Trophoblast cell (in vitro differentiated cells and primary cell): Measurements from ENCODE around the gene MAGI2.

Source experiments
- DNase-seq, 2 donors: peaks; one replicate each; pipeline ENCODE4 v3.0.0-alpha.2; 2016
- H2AFZ ChIP-seq: 2 replicates; pipeline ENCODE4 v1.6.1; 2013; ENCODE audit warnings: low read length, moderate library complexity, mild to moderate bottlenecking; ENCODE audit not compliant: insufficient read depth, poor library complexity
- H2AK5ac ChIP-seq: 2 replicates; pipeline ENCODE4 v1.6.1; 2013; ENCODE audit warnings: mild to moderate bottlenecking, low read length
- H2BK120ac ChIP-seq: 2 replicates; pipeline ENCODE4 v1.6.1; 2013; ENCODE audit warnings: low read length, mild to moderate bottlenecking, moderate library complexity; ENCODE audit not compliant: insufficient read depth, poor library complexity
- H2BK12ac ChIP-seq: 2 replicates; pipeline ENCODE4 v1.6.1; 2013; ENCODE audit warnings: mild to moderate bottlenecking, low read length, moderate library complexity
- H2BK5ac ChIP-seq: 2 replicates; pipeline ENCODE4 v1.6.1; 2013; ENCODE audit warnings: low read length, low read depth, moderate library complexity, mild to moderate bottlenecking; ENCODE audit not compliant: poor library complexity
- H3K14ac ChIP-seq: 2 replicates; pipeline ENCODE4 v1.6.1; 2013; ENCODE audit warnings: mild to moderate bottlenecking, low read length
- H3K18ac ChIP-seq: 2 replicates; pipeline ENCODE4 v1.6.1; 2013; ENCODE audit warnings: mild to moderate bottlenecking, low read length
- H3K23ac ChIP-seq: 2 replicates; pipeline ENCODE4 v1.6.1; 2013; ENCODE audit warnings: low read length
- H3K27ac ChIP-seq: 2 replicates; pipeline ENCODE4 v1.5.1; 2013; ENCODE audit warnings: low read depth, mild to moderate bottlenecking, inconsistent platforms, low read length, moderate library complexity
- H3K27me3 ChIP-seq: 2 replicates; pipeline ENCODE4 v1.6.1; 2013; ENCODE audit warnings: inconsistent platforms, mild to moderate bottlenecking, low read length, moderate library complexity; ENCODE audit not compliant: insufficient read depth
- H3K36me3 ChIP-seq, 2 experiments: 1 replicate in 1 of 2; 2 replicates in 1 of 2; pipeline ENCODE4 v1.6.1; 2013; ENCODE audit warnings: low read length in 2 of 2, mild to moderate bottlenecking in 2 of 2, moderate library complexity in 1 of 2; ENCODE audit not compliant: insufficient read depth in 2 of 2, control insufficient read depth in 1 of 2
- H3K4ac ChIP-seq: 2 replicates; pipeline ENCODE4 v1.6.1; 2013; ENCODE audit warnings: low read depth, mild to moderate bottlenecking, low read length, moderate library complexity
- H3K4me1 ChIP-seq, 2 experiments: 1 replicate in 1 of 2; 2 replicates in 1 of 2; pipeline ENCODE4 v1.6.1; 2013; ENCODE audit warnings: low read length in 2 of 2, mild to moderate bottlenecking in 2 of 2, moderate library complexity in 1 of 2; ENCODE audit not compliant: insufficient read depth in 2 of 2, control insufficient read depth in 1 of 2
- H3K4me2 ChIP-seq: 2 replicates; pipeline ENCODE4 v1.6.1; 2013; ENCODE audit warnings: inconsistent platforms, mild to moderate bottlenecking, low read length, moderate library complexity
- H3K4me3 ChIP-seq: 2 replicates; pipeline ENCODE4 v1.5.1; 2013; ENCODE audit warnings: mild to moderate bottlenecking, low read depth, low read length, inconsistent platforms
- H3K79me1 ChIP-seq: one replicate; pipeline ENCODE4 v1.6.1; 2013; ENCODE audit warnings: low read length
- H3K79me2 ChIP-seq: 2 replicates; pipeline ENCODE4 v1.6.1; 2013; ENCODE audit warnings: low read length, mild to moderate bottlenecking; ENCODE audit not compliant: control insufficient read depth, insufficient read depth, poor library complexity
- H3K9ac ChIP-seq: 2 replicates; pipeline ENCODE4 v1.6.1; 2013; ENCODE audit warnings: mild to moderate bottlenecking, low read length
- H3K9me3 ChIP-seq: 2 replicates; pipeline ENCODE4 v1.6.1; 2013; ENCODE audit warnings: low read depth, mild to moderate bottlenecking, control low read depth, inconsistent platforms, low read length; ENCODE audit not compliant: insufficient read depth
- H4K12ac ChIP-seq: 2 replicates; pipeline ENCODE4 v1.6.1; 2013; ENCODE audit warnings: low read depth, mild to moderate bottlenecking, low read length, moderate library complexity
- H4K8ac ChIP-seq: 2 replicates; pipeline ENCODE4 v1.6.1; 2013; ENCODE audit warnings: low read depth, mild to moderate bottlenecking, low read length, moderate library complexity
- H4K91ac ChIP-seq: one replicate; pipeline ENCODE4 v1.6.1; 2013; ENCODE audit warnings: low read depth, mild to moderate bottlenecking, low read length, moderate library complexity
- WGBS: extraction: QIAGEN DNeasy Blood & Tissue Kit; methylation state at CpG from one replicate; pipeline ENCODE4 v1.1.7; 2013; ENCODE audit warnings: missing lambda C conversion rate; ENCODE audit not compliant: insufficient read length, insufficient coverage; ENCODE audit errors: extremely low coverage; 5-methylcytosine and 5-hydroxymethylcytosine counted together

Gene MAGI2

DNA sequence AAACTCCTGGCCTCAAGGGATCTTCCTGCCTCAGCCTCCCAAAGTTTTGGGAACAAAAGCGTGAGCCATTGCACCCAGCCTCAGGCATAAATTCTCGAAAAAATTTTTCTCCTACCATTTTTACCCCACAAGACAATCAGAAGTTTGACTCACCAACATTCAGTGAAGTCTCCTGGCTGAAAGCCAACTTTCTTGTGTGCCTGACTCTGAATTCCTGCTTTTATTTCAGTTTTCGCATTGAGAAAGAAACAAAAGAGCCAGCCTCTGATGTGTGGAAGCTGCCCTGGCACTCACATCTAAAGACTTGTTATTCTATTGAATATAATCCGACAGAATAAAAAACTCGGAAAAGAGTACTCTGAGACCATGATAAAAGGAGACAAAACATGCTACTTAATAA is 402.9 kb downstream of the MAGI2 start:
- WGBS, result no CpG with 5 or more reads among the region's 5 CpGs
- no peaks in the 10 kb centered on the region for H3K79me2 ChIP-seq
- H3K79me1 ChIP-seq, result no peaks in the 10 kb centered on the region

GRCh38 chr7:79046061-79046460 is 407.4 kb downstream of the MAGI2 start:
- Histone ChIP-seq H3K18ac (no peak overlapping the region), H3K23ac (no peak overlapping the region), H3K4me1 (no peaks in the 10 kb centered on the region), H2BK12ac (no peak overlapping the region), H4K12ac (no peak overlapping the region), H3K9ac (no peak overlapping the region), H3K27me3 (no peaks in the 10 kb centered on the region), H4K8ac (no peak overlapping the region), H2BK120ac (no peak overlapping the region), H3K27ac (no peak overlapping the region), H2AFZ (no peak overlapping the region), H2BK5ac (no peak overlapping the region), H3K9me3 (no peaks in the 10 kb centered on the region), H3K36me3 (no peaks in the 10 kb centered on the region), H3K4me2 (no peak overlapping the region), H3K4me3 (no peak overlapping the region), H2AK5ac (no peak overlapping the region), H3K14ac (no peak overlapping the region), H3K4ac (no peak overlapping the region), H3K79me2 (no peaks in the 10 kb centered on the region), H4K91ac (no peak overlapping the region), H3K79me1 (no peaks in the 10 kb centered on the region)
- peak in 1 of 2 donors; percentile 33 for DNase-seq
- WGBS, result no CpG with 5 or more reads among the region's 2 CpGs

More for the DNA sequence above, 402.9 kb downstream of the MAGI2 start:
- Histone ChIP-seq H2BK120ac (no peak overlapping the region), H3K23ac (no peak overlapping the region), H3K27me3 (no peaks in the 10 kb centered on the region), H2AK5ac (no peak overlapping the region), H3K4me3 (no peak overlapping the region), H3K4me1 (no peaks in the 10 kb centered on the region), H4K91ac (no peak overlapping the region), H3K36me3 (no peaks in the 10 kb centered on the region), H3K9me3 (no peaks in the 10 kb centered on the region), H3K4ac (no peak overlapping the region), H4K8ac (no peak overlapping the region), H3K14ac (no peak overlapping the region), H3K4me2 (no peak overlapping the region), H3K9ac (no peak overlapping the region), H2BK5ac (no peak overlapping the region), H2AFZ (no peak overlapping the region), H3K18ac (no peak overlapping the region), H2BK12ac (no peak overlapping the region), H3K27ac (no peak overlapping the region), H4K12ac (no peak overlapping the region)
- DNase-seq, result peak; percentile 33 to 63

DNA sequence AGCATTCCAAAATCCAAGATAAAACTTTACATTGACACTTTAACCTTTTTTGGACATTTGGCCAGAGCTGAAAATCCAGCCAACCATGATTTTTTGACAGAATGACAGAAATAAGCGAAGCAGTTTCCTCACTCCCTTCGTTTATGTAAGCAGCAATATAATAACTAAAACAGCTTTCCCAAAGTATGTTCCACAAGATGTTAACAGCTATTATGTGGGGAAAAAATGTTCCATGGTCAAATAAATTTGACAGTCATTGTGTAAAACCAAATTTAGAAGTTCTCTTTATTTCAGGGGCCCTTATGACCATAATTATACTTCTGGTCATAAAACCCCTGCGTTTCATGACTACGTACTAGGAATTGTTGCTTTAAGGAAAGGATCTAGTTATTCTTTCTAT is 416.5 kb downstream of the MAGI2 start:
- H3K4ac ChIP-seq, result no peak overlapping the region
- no peak overlapping the region for H3K9ac ChIP-seq
- no peak overlapping the region for H2AK5ac ChIP-seq
- no peak overlapping the region for H3K18ac ChIP-seq
- no peak overlapping the region for H4K8ac ChIP-seq
- H3K27me3 ChIP-seq, result no peaks in the 10 kb centered on the region
- no peaks in the 10 kb centered on the region for H3K9me3 ChIP-seq
- no peak overlapping the region for H2BK12ac ChIP-seq
- H2BK5ac ChIP-seq, result no peak overlapping the region
- H3K4me3 ChIP-seq, result no peak overlapping the region
- no peak overlapping the region for H3K23ac ChIP-seq
- no peak for DNase-seq
- no peaks in the 10 kb centered on the region for H3K36me3 ChIP-seq
- no peak overlapping the region for H3K4me2 ChIP-seq
- no CpG with 5 or more reads among the region's 4 CpGs for WGBS
- no peak overlapping the region for H2BK120ac ChIP-seq
- H3K27ac ChIP-seq, result no peak overlapping the region
- no peak overlapping the region for H3K14ac ChIP-seq
- H3K79me2 ChIP-seq, result no peaks in the 10 kb centered on the region
- no peak overlapping the region for H4K12ac ChIP-seq
- no peak overlapping the region for H2AFZ ChIP-seq
- H3K4me1 ChIP-seq, result no peaks in the 10 kb centered on the region
- H3K79me1 ChIP-seq, result no peaks in the 10 kb centered on the region
- no peak overlapping the region for H4K91ac ChIP-seq

DNA sequence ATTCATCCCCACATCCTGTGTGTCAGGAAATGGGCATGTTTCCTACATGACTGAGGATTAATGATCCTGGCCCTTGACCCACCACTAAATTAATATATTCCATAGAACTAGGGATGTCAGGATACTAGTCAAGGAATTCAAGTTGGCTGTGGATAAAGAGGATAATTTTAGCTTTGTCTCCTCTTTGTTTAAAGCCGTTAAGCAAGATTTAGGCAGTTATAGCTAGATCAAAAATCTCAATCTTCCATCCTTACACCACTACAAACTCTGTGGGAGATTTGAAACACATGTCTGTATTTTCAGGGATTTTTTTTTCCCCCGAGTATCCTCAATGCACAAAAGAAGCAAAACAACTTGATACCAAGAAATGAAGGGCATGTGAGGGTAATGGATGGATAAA is 417.1 kb downstream of the MAGI2 start:
- H2BK12ac ChIP-seq, result no peak overlapping the region
- no peaks in the 10 kb centered on the region for H3K27me3 ChIP-seq
- no peak overlapping the region for H2AK5ac ChIP-seq
- H3K18ac ChIP-seq, result no peak overlapping the region
- H2BK5ac ChIP-seq, result no peak overlapping the region
- no peaks in the 10 kb centered on the region for H3K79me1 ChIP-seq
- H3K36me3 ChIP-seq, result no peaks in the 10 kb centered on the region
- no peak overlapping the region for H3K27ac ChIP-seq
- H3K9ac ChIP-seq, result no peak overlapping the region
- no peak for DNase-seq
- no peak overlapping the region for H4K8ac ChIP-seq
- no peak overlapping the region for H2BK120ac ChIP-seq
- H3K79me2 ChIP-seq, result no peaks in the 10 kb centered on the region
- H4K91ac ChIP-seq, result no peak overlapping the region
- H3K9me3 ChIP-seq, result no peaks in the 10 kb centered on the region
- no peak overlapping the region for H3K4me3 ChIP-seq
- H2AFZ ChIP-seq, result no peak overlapping the region
- H3K14ac ChIP-seq, result no peak overlapping the region
- no peak overlapping the region for H3K4me2 ChIP-seq
- no peaks in the 10 kb centered on the region for H3K4me1 ChIP-seq
- H3K4ac ChIP-seq, result no peak overlapping the region
- no peak overlapping the region for H4K12ac ChIP-seq
- WGBS, result no CpG with 5 or more reads among the region's 2 CpGs
- no peak overlapping the region for H3K23ac ChIP-seq
